Measurements from ENCODE around the gene TNFAIP8. TPM values are rescaled to one million over a fixed set of nuclear protein-coding genes. Genes with fewer than 3 reads are reported as not detected.

TNFAIP8 gene
- total RNA-seq, 1 donor from 2014 or later = 214 TPM

DNA sequence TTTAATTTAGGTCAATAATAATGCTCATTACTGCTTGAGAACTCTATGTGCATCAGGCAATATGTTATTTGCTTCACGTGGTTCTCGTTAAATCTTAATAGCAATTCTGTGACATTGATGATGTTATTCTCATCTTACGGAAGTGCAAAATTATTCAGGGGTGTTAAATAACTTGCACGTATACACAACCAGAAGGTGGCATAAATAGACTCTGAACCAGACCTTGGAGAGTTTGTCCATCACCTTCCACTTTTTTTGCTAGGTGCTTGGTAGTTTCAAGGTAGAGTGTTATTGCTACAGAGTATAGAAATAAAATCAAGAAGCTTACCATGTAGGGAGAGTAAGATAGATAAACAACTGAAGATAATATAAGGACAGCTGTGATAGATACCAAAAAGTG, 23.6 kb upstream of the TNFAIP8 start:
- peaks cover 9% of the 10 kb centered on the region for H3K36me3 Mint-ChIP-seq (ENCODE audit: low read depth)
- H3K4me1 Mint-ChIP-seq (ENCODE audit: low read depth) = peaks cover 96% of the 10 kb centered on the region
- intact Hi-C loops (cut with micrococcal nuclease) = loop anchor here (2.0 kb wide), 3 partner anchors 23 to 261 kb away; partner anchors contain the start of gene DMXL1
- H3K4me3 Mint-ChIP-seq = peak overlapping the region; percentile 81
- H3K27ac Mint-ChIP-seq = peak overlapping the region; percentile 92
- no peaks in the 10 kb centered on the region for H3K27me3 Mint-ChIP-seq (ENCODE audit: insufficient read depth)
- H3K9me3 Mint-ChIP-seq = no peaks in the 10 kb centered on the region
- DNase-seq (ENCODE audit: low spot score) = no peak

DNA sequence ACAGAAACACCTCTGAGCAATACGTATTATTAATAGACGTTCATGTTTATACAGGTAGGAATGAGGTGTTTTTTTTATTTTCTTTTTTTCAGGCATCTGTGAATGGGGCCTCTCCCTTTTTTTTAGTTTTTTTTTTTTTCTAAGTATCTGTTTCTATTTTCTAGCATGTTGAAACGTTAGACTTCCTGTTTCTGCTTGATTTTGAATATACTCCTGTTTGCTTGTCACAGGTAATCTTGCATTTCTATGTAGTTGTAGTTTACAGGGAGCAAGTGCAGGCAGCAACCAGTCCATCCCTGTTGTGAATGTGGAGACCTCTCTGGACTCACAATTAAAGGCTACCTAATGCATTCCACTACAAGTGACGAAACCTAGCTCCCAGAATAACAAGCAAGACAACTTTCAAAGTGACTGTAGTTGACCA, 22.8 kb upstream of the TNFAIP8 start:
- H3K36me3 Mint-ChIP-seq (ENCODE audit: low read depth) = peaks cover 10% of the 10 kb centered on the region
- H3K27me3 Mint-ChIP-seq (ENCODE audit: insufficient read depth) = no peaks in the 10 kb centered on the region
- H3K4me3 Mint-ChIP-seq = peak overlapping the region; percentile 81
- H3K27ac Mint-ChIP-seq = peak overlapping the region; percentile 92
- DNase-seq (ENCODE audit: low spot score) = no peak
- intact Hi-C loops (cut with micrococcal nuclease) = loop anchor here (1.0 to 2.0 kb wide), 6 partner anchors 8 to 262 kb away; partner anchors contain the start of gene DMXL1
- peaks cover 96% of the 10 kb centered on the region for H3K4me1 Mint-ChIP-seq (ENCODE audit: low read depth)
- H3K9me3 Mint-ChIP-seq = no peaks in the 10 kb centered on the region

- Mint-ChIP-seq H3K27me3 (ENCODE audit: insufficient read depth) (no peaks in the 10 kb centered on the region), H3K4me1 (ENCODE audit: low read depth) (peaks cover 96% of the 10 kb centered on the region), H3K27ac (peak overlapping the region; percentile 92), H3K36me3 (ENCODE audit: low read depth) (peaks cover 12% of the 10 kb centered on the region), H3K4me3 (peak overlapping the region; percentile 81), H3K9me3 (no peaks in the 10 kb centered on the region)
- intact Hi-C loops (cut with micrococcal nuclease) = loop anchor here (1.0 to 2.0 kb wide), 6 partner anchors 8 to 263 kb away; partner anchors contain the start of gene DMXL1
- no peak for DNase-seq (ENCODE audit: low spot score)
Measured at GRCh38 chr5:119333421-119333851, 22.4 kb upstream of the TNFAIP8 start.

GRCh38 chr5:119335261-119335677, 20.6 kb upstream of the TNFAIP8 start:
- H3K4me1 Mint-ChIP-seq (ENCODE audit: low read depth) = peaks cover 96% of the 10 kb centered on the region
- H3K9me3 Mint-ChIP-seq = no peaks in the 10 kb centered on the region
- H3K4me3 Mint-ChIP-seq = peak overlapping the region; percentile 81
- H3K36me3 Mint-ChIP-seq (ENCODE audit: low read depth) = peaks cover 11% of the 10 kb centered on the region
- intact Hi-C loops (cut with micrococcal nuclease) = no loop called here
- DNase-seq (ENCODE audit: low spot score) = no peak
- peak overlapping the region; percentile 87 for H3K27ac Mint-ChIP-seq
- H3K27me3 Mint-ChIP-seq (ENCODE audit: insufficient read depth) = no peaks in the 10 kb centered on the region

GRCh38 chr5:119336262-119336661, 19.6 kb upstream of the TNFAIP8 start:
- H3K4me3 Mint-ChIP-seq = peak overlapping the region; percentile 73
- peaks cover 11% of the 10 kb centered on the region for H3K36me3 Mint-ChIP-seq (ENCODE audit: low read depth)
- H3K4me1 Mint-ChIP-seq (ENCODE audit: low read depth) = peaks cover 96% of the 10 kb centered on the region
- intact Hi-C loops (cut with micrococcal nuclease) = no loop called here
- H3K27ac Mint-ChIP-seq = peak overlapping the region; percentile 100
- no peaks in the 10 kb centered on the region for H3K9me3 Mint-ChIP-seq
- no peaks in the 10 kb centered on the region for H3K27me3 Mint-ChIP-seq (ENCODE audit: insufficient read depth)
- DNase-seq (ENCODE audit: low spot score) = no peak

- Mint-ChIP-seq H3K27ac (peak overlapping the region; percentile 100), H3K27me3 (ENCODE audit: insufficient read depth) (no peaks in the 10 kb centered on the region), H3K4me3 (peak overlapping the region; percentile 60), H3K4me1 (ENCODE audit: low read depth) (peaks cover 96% of the 10 kb centered on the region), H3K9me3 (no peaks in the 10 kb centered on the region), H3K36me3 (ENCODE audit: low read depth) (peaks cover 12% of the 10 kb centered on the region)
- no peak for DNase-seq (ENCODE audit: low spot score)
- intact Hi-C loops (cut with micrococcal nuclease) = no loop called here
Measured at GRCh38 chr5:119336845-119337580, 18.8 kb upstream of the TNFAIP8 start.

- intact Hi-C loops (cut with micrococcal nuclease) = no loop called here
- Mint-ChIP-seq H3K27me3 (ENCODE audit: insufficient read depth) (no peaks in the 10 kb centered on the region), H3K9me3 (no peaks in the 10 kb centered on the region), H3K4me3 (peak overlapping the region; percentile 83), H3K36me3 (ENCODE audit: low read depth) (peaks cover 17% of the 10 kb centered on the region), H3K4me1 (ENCODE audit: low read depth) (peaks cover 96% of the 10 kb centered on the region), H3K27ac (peak overlapping the region; percentile 100)
- no peak for DNase-seq (ENCODE audit: low spot score)
Measured at GRCh38 chr5:119338326-119338946, 17.4 kb upstream of the TNFAIP8 start.

DNA sequence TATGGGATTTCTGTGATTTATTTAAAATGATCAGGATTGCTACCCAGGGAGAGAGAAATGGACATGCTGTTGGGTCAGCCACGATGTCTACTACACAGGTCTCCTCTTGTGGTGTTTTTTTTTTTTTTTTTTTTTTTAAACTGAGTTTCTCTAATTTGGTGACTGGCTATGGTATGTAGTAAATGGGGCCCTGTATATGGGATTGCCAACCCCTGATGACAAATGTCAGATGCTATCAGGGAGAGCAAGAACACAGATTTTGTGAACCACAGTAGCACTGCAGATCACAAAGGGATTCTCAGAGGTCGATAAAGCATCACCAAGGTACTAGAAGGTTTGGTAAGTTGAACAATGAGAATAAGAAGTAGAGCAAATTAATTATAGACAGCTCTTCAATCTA, 16.5 kb upstream of the TNFAIP8 start:
- H3K36me3 Mint-ChIP-seq (ENCODE audit: low read depth) = peaks cover 19% of the 10 kb centered on the region
- DNase-seq (ENCODE audit: low spot score) = no peak
- H3K4me3 Mint-ChIP-seq = peak overlapping the region; percentile 83
- intact Hi-C loops (cut with micrococcal nuclease) = no loop called here
- no peaks in the 10 kb centered on the region for H3K27me3 Mint-ChIP-seq (ENCODE audit: insufficient read depth)
- H3K9me3 Mint-ChIP-seq = no peaks in the 10 kb centered on the region
- peaks cover 99% of the 10 kb centered on the region for H3K4me1 Mint-ChIP-seq (ENCODE audit: low read depth)
- peak overlapping the region; percentile 100 for H3K27ac Mint-ChIP-seq

GRCh38 chr5:119339965-119340364, 15.9 kb upstream of the TNFAIP8 start:
- Mint-ChIP-seq H3K27me3 (ENCODE audit: insufficient read depth) (no peaks in the 10 kb centered on the region), H3K4me1 (ENCODE audit: low read depth) (peaks cover 96% of the 10 kb centered on the region), H3K36me3 (ENCODE audit: low read depth) (peaks cover 20% of the 10 kb centered on the region), H3K9me3 (no peaks in the 10 kb centered on the region), H3K27ac (peak overlapping the region; percentile 100), H3K4me3 (peak overlapping the region; percentile 83)
- intact Hi-C loops (cut with micrococcal nuclease) = loop anchor here (2.0 to 5.0 kb wide), 3 partner anchors 15 to 353 kb away; partner anchors contain the start of gene DTWD2
- DNase-seq (ENCODE audit: low spot score) = no peak

DNA sequence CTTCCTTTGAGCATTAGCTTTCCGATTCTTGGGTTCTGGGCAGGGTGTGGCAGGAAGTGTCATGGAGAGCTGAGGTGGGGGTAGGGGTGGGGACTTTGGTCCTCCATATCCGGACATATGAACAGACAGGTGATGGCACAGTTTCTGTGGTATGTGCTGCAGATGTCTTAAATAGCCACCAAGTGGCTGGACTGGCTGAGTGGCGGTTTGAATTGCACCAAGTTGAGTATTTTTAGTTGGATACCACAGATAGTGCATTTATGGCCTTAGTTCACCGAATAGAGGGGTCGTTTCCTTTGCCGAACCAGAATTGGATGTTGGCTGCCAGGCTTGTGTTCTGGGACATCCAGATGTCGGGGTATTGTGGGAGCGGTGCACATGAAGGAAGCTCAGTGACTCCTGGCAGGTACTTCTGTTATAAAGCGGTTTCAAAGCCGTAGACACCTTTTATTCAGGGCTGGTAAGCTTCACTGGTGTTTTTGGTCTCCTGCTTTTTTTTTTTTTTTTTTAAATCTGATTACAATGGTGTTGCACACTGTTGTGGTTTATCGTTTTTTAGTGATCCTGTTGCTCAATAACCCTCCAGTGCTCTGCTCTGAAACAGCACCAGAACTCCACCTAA, 15.1 kb upstream of the TNFAIP8 start:
- no peaks in the 10 kb centered on the region for H3K9me3 Mint-ChIP-seq
- peak; percentile 63 for DNase-seq (ENCODE audit: low spot score)
- H3K4me3 Mint-ChIP-seq = peak overlapping the region; percentile 83
- no peaks in the 10 kb centered on the region for H3K27me3 Mint-ChIP-seq (ENCODE audit: insufficient read depth)
- peaks cover 20% of the 10 kb centered on the region for H3K36me3 Mint-ChIP-seq (ENCODE audit: low read depth)
- intact Hi-C loops (cut with micrococcal nuclease) = loop anchor here (1.0 to 5.0 kb wide), 5 partner anchors 7 to 353 kb away; partner anchors contain the start of gene DTWD2
- peaks cover 95% of the 10 kb centered on the region for H3K4me1 Mint-ChIP-seq (ENCODE audit: low read depth)
- H3K27ac Mint-ChIP-seq = peak overlapping the region; percentile 100

DNA sequence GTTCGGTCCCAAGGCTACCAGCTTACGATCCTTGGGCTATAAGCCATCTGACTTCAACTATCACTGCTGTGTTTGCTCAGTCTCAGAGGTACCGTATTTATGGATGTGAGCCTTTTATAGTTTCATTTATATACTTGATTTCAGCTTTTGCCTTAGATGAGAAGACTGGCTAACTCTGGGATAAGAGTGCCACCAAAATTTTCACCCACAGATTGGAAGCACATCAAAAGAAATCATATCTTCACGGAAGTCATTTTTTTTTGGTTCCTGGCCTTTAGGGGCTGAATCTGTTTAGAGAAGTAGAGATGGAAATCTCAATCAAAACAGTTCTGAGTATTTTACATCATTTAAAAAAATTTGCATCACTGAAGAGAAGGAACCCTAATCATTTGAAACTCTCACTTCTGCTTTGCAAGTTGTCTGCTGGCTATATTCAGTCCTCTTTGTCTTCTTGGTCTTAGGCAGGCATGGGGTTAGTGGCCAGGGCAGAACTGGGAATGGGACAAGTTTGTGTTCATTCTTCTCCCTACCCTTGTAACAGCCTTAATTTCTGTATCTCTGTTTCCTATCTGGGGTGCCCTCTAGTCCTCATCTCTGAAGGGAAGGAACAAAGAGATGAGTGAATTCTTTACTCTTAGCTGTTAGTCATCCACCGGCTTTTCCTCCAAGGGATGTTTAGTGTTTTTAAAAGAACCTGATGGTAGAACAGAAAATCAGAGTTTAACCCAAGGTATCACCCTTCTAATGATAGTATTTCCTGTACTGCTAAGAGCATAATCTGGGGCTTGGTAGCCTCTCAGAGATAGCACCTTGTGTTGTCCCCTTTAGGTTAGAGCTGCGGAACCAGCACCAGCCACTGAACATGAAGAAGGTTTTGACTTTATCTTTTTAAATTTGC, 14.1 kb upstream of the TNFAIP8 start:
- Mint-ChIP-seq H3K27me3 (ENCODE audit: insufficient read depth) (no peaks in the 10 kb centered on the region), H3K4me3 (peak overlapping the region; percentile 83), H3K36me3 (ENCODE audit: low read depth) (peaks cover 23% of the 10 kb centered on the region), H3K9me3 (no peaks in the 10 kb centered on the region), H3K27ac (peak overlapping the region; percentile 100), H3K4me1 (ENCODE audit: low read depth) (peaks cover 96% of the 10 kb centered on the region)
- DNase-seq (ENCODE audit: low spot score) = no peak
- intact Hi-C loops (cut with micrococcal nuclease) = loop anchor here (1.0 to 5.0 kb wide), 7 partner anchors 8 to 354 kb away; partner anchors contain the start of gene DTWD2

GRCh38 chr5:119342406-119342805, 13.4 kb upstream of the TNFAIP8 start:
- intact Hi-C loops (cut with micrococcal nuclease) = loop anchor here (1.0 to 5.0 kb wide), 3 partner anchors 14 to 355 kb away; partner anchors contain the start of gene DTWD2
- H3K4me3 Mint-ChIP-seq = peak overlapping the region; percentile 83
- H3K9me3 Mint-ChIP-seq = no peaks in the 10 kb centered on the region
- no peak for DNase-seq (ENCODE audit: low spot score)
- H3K27me3 Mint-ChIP-seq (ENCODE audit: insufficient read depth) = no peaks in the 10 kb centered on the region
- H3K4me1 Mint-ChIP-seq (ENCODE audit: low read depth) = peaks cover 96% of the 10 kb centered on the region
- peak overlapping the region; percentile 100 for H3K27ac Mint-ChIP-seq
- peaks cover 25% of the 10 kb centered on the region for H3K36me3 Mint-ChIP-seq (ENCODE audit: low read depth)

All from activated T-helper 1 cell treated with anti-CD3 and anti-CD28 coated beads, Interleukin-12 subunit alpha, Interleukin-12 subunit beta, Interleukin-2, Interleukin-4 antibody, amounts not matched to agents 30 ng/mL and 10 ng/mL and 1 ng/mL, durations not matched to agents 14 hours and 24 hours and 36 hours (primary cell).